ENCODE data around the gene ARHGEF2. TPM values are rescaled to one million over a fixed set of nuclear protein-coding genes. Genes with fewer than 3 reads are reported as not detected.

ARHGEF2 gene
- total and polyA plus RNA-seq, 2 donors from 2014 or later = 32.3 to 99.6 TPM

GRCh38 chr1:156001662-156002171, 23.4 kb upstream of the ARHGEF2 start:
- H3K36me3 ChIP-seq (ENCODE audit: control insufficient read depth in 2 of 3, insufficient read depth in 3 of 3, low read length in 3 of 3) = no peaks in the 10 kb centered on the region
- DNase-seq = no peak
- H3K4me3 ChIP-seq (ENCODE audit: low read length in 3 of 3) = peak overlapping the region in 2 of 3 donors; percentile 41 to 45
- FAIRE-seq = no peak
- no peaks in the 10 kb centered on the region for H3K9me3 ChIP-seq (ENCODE audit: control insufficient read depth in 2 of 3, insufficient read depth in 1 of 3, low read length in 3 of 3)
- intact Hi-C loops (cut with DNase I) = no loop called here
- H3K4me1 ChIP-seq (ENCODE audit: control insufficient read depth in 2 of 3, insufficient read depth in 2 of 3, low read depth in 1 of 3, low read length in 3 of 3) = peaks cover 0 to 19% (median 14%) of the 10 kb centered on the region in 3 donors
- TF ChIP-seq CTCF (IDR thresholded peaks at IDR 0.05; ENCODE audit: borderline replicate concordance, extremely low read depth, insufficient read depth) = no peak
- peak overlapping the region in 1 of 3 donors; percentile 28 for H3K9ac ChIP-seq (ENCODE audit: low read length in 3 of 3)
- H3K27ac ChIP-seq (ENCODE audit: low read depth in 2 of 2, low read length in 2 of 2) = peak overlapping the region; percentile 6 to 68
- H3K27me3 ChIP-seq (ENCODE audit: control insufficient read depth, insufficient read depth, low read length) = no peaks in the 10 kb centered on the region

- intact Hi-C loops (cut with DNase I) = no loop called here
- Histone ChIP-seq H3K27ac (ENCODE audit: low read depth in 2 of 2, low read length in 2 of 2) (peak overlapping the region; percentile 6 to 68), H3K27me3 (ENCODE audit: control insufficient read depth, insufficient read depth, low read length) (no peaks in the 10 kb centered on the region), H3K4me1 (ENCODE audit: control insufficient read depth in 2 of 3, insufficient read depth in 2 of 3, low read depth in 1 of 3, low read length in 3 of 3) (peaks cover 0 to 19% (median 14%) of the 10 kb centered on the region in 3 donors), H3K36me3 (ENCODE audit: control insufficient read depth in 2 of 3, insufficient read depth in 3 of 3, low read length in 3 of 3) (no peaks in the 10 kb centered on the region), H3K9ac (ENCODE audit: low read length in 3 of 3) (peak overlapping the region in 1 of 3 donors; percentile 28), H3K4me3 (ENCODE audit: low read length in 3 of 3) (peak overlapping the region in 2 of 3 donors; percentile 41 to 45), H3K9me3 (ENCODE audit: control insufficient read depth in 2 of 3, insufficient read depth in 1 of 3, low read length in 3 of 3) (no peaks in the 10 kb centered on the region)
- no peak for TF ChIP-seq CTCF (IDR thresholded peaks at IDR 0.05; ENCODE audit: borderline replicate concordance, extremely low read depth, insufficient read depth)
- no peak for DNase-seq
- no peak for FAIRE-seq
Observed at GRCh38 chr1:156001021-156001661, 22.8 kb upstream of the ARHGEF2 start.

- Histone ChIP-seq H3K9ac (ENCODE audit: low read length in 3 of 3) (no peak overlapping the region), H3K9me3 (ENCODE audit: control insufficient read depth in 2 of 3, insufficient read depth in 1 of 3, low read length in 3 of 3) (no peaks in the 10 kb centered on the region), H3K4me1 (ENCODE audit: control insufficient read depth in 2 of 3, insufficient read depth in 2 of 3, low read depth in 1 of 3, low read length in 3 of 3) (peaks cover 0 to 19% (median 14%) of the 10 kb centered on the region in 3 donors), H3K36me3 (ENCODE audit: control insufficient read depth in 2 of 3, insufficient read depth in 3 of 3, low read length in 3 of 3) (no peaks in the 10 kb centered on the region), H3K4me3 (ENCODE audit: low read length in 3 of 3) (no peak overlapping the region), H3K27me3 (ENCODE audit: control insufficient read depth, insufficient read depth, low read length) (no peaks in the 10 kb centered on the region), H3K27ac (ENCODE audit: low read depth in 2 of 2, low read length in 2 of 2) (no peak overlapping the region)
- TF ChIP-seq CTCF (IDR thresholded peaks at IDR 0.05; ENCODE audit: borderline replicate concordance, extremely low read depth, insufficient read depth) = no peak
- FAIRE-seq = no peak
- intact Hi-C loops (cut with DNase I) = no loop called here
- DNase-seq = no peak
Observed at GRCh38 chr1:155999964-156000363, 21.6 kb upstream of the ARHGEF2 start.

Data from kidney (tissue), 14 donors.